Measurements from ENCODE around the gene CDIP1.

DNA sequence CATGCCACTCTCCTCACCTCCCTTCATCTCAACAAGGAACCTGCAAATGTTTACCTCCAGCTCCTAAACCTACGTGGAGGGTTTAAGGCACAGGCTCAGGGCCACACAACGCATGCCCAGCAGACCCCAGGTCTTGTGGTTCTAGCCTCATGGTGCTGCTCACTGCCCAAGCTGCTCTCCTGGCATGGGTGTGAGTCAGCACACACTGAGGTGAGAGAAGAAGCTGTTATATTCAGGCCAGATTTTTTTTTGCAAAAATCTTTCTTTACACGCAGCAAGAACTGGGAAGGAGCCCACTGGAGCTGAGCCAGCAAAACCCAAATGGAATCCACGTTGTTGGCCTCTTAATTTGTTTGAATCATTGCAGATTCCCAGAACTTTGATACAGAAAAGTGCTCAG lies 12.0 kb upstream of the CDIP1 start:
- TF ChIP-seq, protein P1, sequence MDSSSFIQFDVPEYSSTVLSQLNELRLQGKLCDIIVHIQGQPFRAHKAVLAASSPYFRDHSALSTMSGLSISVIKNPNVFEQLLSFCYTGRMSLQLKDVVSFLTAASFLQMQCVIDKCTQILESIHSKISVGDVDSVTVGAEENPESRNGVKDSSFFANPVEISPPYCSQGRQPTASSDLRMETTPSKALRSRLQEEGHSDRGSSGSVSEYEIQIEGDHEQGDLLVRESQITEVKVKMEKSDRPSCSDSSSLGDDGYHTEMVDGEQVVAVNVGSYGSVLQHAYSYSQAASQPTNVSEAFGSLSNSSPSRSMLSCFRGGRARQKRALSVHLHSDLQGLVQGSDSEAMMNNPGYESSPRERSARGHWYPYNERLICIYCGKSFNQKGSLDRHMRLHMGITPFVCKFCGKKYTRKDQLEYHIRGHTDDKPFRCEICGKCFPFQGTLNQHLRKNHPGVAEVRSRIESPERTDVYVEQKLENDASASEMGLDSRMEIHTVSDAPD (CRISPR knock-in tag; IDR thresholded peaks at IDR 0.05) = no peak
- TF ChIP-seq PCBP1 (IDR thresholded peaks at IDR 0.05; ENCODE audit: low read depth, low read length, poor library complexity, severe bottlenecking) (no peak), SP1 (CRISPR knock-in tag; IDR thresholded peaks at IDR 0.05) (no peak), SMARCA5 (IDR thresholded peaks at IDR 0.05) (no peak), POLR2AphosphoS5 (IDR thresholded peaks at IDR 0.05; ENCODE audit: control insufficient read depth, insufficient read depth, low read depth, low read length) (no peak), ZNF24 (IDR thresholded peaks at IDR 0.05) (no peak), RFX1 (IDR thresholded peaks at IDR 0.05) (no peak), TCF7 (IDR thresholded peaks at IDR 0.05; ENCODE audit: borderline replicate concordance) (no peak)
- TF ChIP-seq, protein P2, sequence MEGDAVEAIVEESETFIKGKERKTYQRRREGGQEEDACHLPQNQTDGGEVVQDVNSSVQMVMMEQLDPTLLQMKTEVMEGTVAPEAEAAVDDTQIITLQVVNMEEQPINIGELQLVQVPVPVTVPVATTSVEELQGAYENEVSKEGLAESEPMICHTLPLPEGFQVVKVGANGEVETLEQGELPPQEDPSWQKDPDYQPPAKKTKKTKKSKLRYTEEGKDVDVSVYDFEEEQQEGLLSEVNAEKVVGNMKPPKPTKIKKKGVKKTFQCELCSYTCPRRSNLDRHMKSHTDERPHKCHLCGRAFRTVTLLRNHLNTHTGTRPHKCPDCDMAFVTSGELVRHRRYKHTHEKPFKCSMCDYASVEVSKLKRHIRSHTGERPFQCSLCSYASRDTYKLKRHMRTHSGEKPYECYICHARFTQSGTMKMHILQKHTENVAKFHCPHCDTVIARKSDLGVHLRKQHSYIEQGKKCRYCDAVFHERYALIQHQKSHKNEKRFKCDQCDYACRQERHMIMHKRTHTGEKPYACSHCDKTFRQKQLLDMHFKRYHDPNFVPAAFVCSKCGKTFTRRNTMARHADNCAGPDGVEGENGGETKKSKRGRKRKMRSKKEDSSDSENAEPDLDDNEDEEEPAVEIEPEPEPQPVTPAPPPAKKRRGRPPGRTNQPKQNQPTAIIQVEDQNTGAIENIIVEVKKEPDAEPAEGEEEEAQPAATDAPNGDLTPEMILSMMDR (IDR thresholded peaks at IDR 0.05 in 2 of 3, conservative IDR thresholded peaks at IDR 0.05 in 1 of 3; ENCODE audit: insufficient read depth in 2 of 3, low read depth in 1 of 3, low read length in 3 of 3) = no peak
